ENCODE results near the gene NFATC4. TPM values are rescaled to one million over a fixed set of nuclear protein-coding genes. Genes with fewer than 3 reads are reported as not detected.

NFATC4 gene
- total and polyA plus RNA-seq, 10 of the 15 experiments (the other 5 are each of a cell fraction or from before 2014, with no cell fraction given): 0.97 to 14.3 (median 4.9) TPM

DNA sequence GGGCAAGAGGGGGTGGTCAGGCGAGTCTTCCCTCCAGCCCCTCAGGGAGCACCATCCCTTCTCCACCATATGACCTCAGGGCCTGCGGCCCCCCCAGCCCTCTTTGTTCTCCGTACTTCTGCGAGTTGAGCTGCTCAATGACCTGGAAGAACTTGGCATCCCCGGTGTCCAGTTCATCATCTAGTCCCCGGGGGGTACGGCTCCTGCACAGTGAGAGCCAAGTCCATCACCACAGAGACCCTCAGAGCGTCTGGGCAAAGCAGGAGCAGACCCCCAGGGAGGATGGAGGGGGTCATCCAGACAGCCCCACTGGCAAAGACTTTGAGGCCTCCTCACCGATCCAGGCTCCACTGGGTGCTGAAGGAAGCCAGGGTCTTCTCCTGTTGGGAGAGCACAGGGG is 42.0 kb upstream of the NFATC4 start:
- TF ChIP-seq TCF7 (IDR thresholded peaks at IDR 0.05; ENCODE audit: borderline replicate concordance) (no peak), TBL1XR1 (IDR thresholded peaks at IDR 0.05; ENCODE audit: low read depth, low read length) (no peak), BMI1 (IDR thresholded peaks at IDR 0.05; ENCODE audit: borderline replicate concordance) (no peak), SP1 (IDR thresholded peaks at IDR 0.05; ENCODE audit: low read depth, low read length) (no peak), E4F1 (IDR thresholded peaks at IDR 0.05; ENCODE audit: borderline replicate concordance, partially characterized antibody) (no peak), POLR2AphosphoS5 (IDR thresholded peaks at IDR 0.05; ENCODE audit: low read length) (no peak), CHD4 (IDR thresholded peaks at IDR 0.05) (no peak), MXI1 (IDR thresholded peaks at IDR 0.05; ENCODE audit: low read depth, low read length) (no peak), NFXL1 (IDR thresholded peaks at IDR 0.05; ENCODE audit: borderline replicate concordance) (no peak), MLLT1 (IDR thresholded peaks at IDR 0.05) (no peak), RUNX3 (IDR thresholded peaks at IDR 0.05; ENCODE audit: low read length) (no peak), NR2C1 (IDR thresholded peaks at IDR 0.05) (no peak), IRF3 (IDR thresholded peaks at IDR 0.05) (no peak), MEF2A (IDR thresholded peaks at IDR 0.05; ENCODE audit: insufficient read depth, low read depth, low read length) (no peak)
- no peak for FAIRE-seq
- SMC1A ChIA-PET (ENCODE audit: uncharacterized antibody, unreplicated experiment): no interaction called here
- RAD21 ChIA-PET (ENCODE audit: unreplicated experiment): interaction anchor here (1.6 kb wide), 1 partner anchor 84 kb away, joined by 3 read pairs; the partner anchor contains the start of gene TINF2
- ATAC-seq: no peak
- in situ Hi-C loops (cut with MboI) (no loop called here), intact Hi-C loops (cut with micrococcal nuclease; ENCODE audit: unreplicated experiment) (no loop called here)
- H3K79me2 ChIP-seq (ENCODE audit: control insufficient read depth, insufficient read depth, low read length): no peaks in the 10 kb centered on the region
- no peaks in the 10 kb centered on the region for H3K4me1 ChIP-seq (ENCODE audit: control insufficient read depth, insufficient read depth, low read length)
- H3K9ac ChIP-seq (ENCODE audit: control insufficient read depth, insufficient read depth, low read length): no peak overlapping the region
- no TSS peak for BruUV-seq (replicated peaks)
- no peak overlapping the region for H3K27ac ChIP-seq (ENCODE audit: control insufficient read depth, insufficient read depth)
- H3K4me3 ChIP-seq: no peak overlapping the region
- DNase-seq (ENCODE audit: low read depth, low spot score): no peak
- CTCF ChIA-PET: interaction anchor here (0.9 to 1.8 kb wide), 2 partner anchors 18 to 105 kb away, joined by 3 to 13 read pairs; partner anchors contain the start of gene CIDEB
- no peaks in the 10 kb centered on the region for H3K36me3 ChIP-seq (ENCODE audit: control insufficient read depth in 2 of 2, insufficient read depth in 2 of 2, low read length in 1 of 2)
- H2AFZ ChIP-seq (ENCODE audit: control insufficient read depth, low read depth, low read length): no peak overlapping the region
- WGBS (ENCODE audit: insufficient coverage, insufficient replicate concordance, low lambda C conversion rate, missing lambda C conversion rate): 23% methylated on average over 9 of the region's 9 CpGs
- no peak overlapping the region for H3K4me2 ChIP-seq (ENCODE audit: control insufficient read depth, insufficient read depth)
- POLR2A ChIA-PET: interaction anchor here (1.2 kb wide), 1 partner anchor 16 kb away, joined by 3 read pairs; no protein-coding TSS in a partner anchor
- H3K9me3 ChIP-seq (replicated peaks; ENCODE audit: control insufficient read depth, insufficient read depth, low read length): no peaks in the 10 kb centered on the region
- no peaks in the 10 kb centered on the region for H4K20me1 ChIP-seq (ENCODE audit: control insufficient read depth, insufficient read depth)
- no peaks in the 10 kb centered on the region for H3K27me3 ChIP-seq (replicated peaks in 1 of 2; ENCODE audit: control insufficient read depth in 2 of 2, insufficient read depth in 2 of 2, low read length in 1 of 2)
